RPMI7951 (cell line): ENCODE results near the gene ARSJ. TPM values are rescaled to one million over a fixed set of nuclear protein-coding genes. Genes with fewer than 3 reads are reported as not detected.
"Not testable (repeated sequence)": the region's sequence is repeated elsewhere in the genome, so short reads cannot be mapped to it uniquely, and the experiment has no call there.

Experiments
- DNase-seq: peaks from one replicate; pipeline ENCODE4 v3.0.0-alpha.2; 2012; ENCODE audit warnings: low read depth
- total RNA-seq: library from RNA; depleted of rRNA; stranded (reverse); fragments of >200 nt; shearing (Covaris generic); gene quantifications from 2 replicates; pipeline ENCODE4 v1.2.3, GENCODE V29; 2014

The ARSJ gene
- total RNA-seq, 1 experiment from 2014 or later = 7.1 TPM

DNA sequence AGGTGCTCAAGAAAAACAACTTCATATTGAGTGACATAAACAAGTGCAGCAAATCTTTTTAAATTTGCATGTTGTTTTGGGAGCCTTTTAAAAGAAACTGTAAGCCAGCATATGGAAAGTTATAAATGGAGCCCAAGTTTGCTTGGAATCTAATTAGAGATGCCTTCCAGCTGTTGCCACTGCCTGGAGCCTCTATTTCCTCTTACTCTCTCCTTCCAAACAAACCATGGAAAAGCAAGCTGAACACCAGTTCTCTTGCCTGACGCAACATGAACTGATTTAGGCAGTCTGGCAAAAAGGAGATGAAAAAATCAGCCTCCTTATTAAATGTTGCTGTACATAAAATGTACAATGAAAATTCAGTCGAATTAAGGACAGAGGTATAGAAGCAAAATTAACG lies 21.5 kb downstream of the ARSJ start:
- peak; percentile 60 for DNase-seq

- DNase-seq = no peak
These were observed 23.5 kb downstream of the ARSJ start for GRCh38 chr4:113955948-113956347.

- no peak for DNase-seq
These were observed 24.0 kb downstream of the ARSJ start for GRCh38 chr4:113955411-113955810.

DNA sequence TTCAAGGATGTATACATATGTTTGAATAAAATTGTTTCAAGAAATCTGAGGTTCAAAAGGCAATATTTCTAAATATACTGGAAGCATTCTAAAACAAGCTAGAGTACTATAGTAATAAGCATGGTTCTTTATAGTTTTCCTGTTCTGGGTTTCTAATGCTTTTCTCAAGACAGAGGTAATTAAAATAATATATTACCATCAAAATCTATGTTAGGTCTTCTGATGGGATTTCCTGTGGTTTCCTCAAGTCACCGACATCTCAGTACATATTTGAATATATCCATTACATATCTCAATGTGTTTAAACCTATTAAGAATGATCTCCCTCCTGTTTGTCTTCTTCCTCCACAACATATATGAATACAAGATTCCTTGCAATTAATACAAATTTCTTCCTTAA lies 25.6 kb downstream of the ARSJ start:
- no peak for DNase-seq

DNA sequence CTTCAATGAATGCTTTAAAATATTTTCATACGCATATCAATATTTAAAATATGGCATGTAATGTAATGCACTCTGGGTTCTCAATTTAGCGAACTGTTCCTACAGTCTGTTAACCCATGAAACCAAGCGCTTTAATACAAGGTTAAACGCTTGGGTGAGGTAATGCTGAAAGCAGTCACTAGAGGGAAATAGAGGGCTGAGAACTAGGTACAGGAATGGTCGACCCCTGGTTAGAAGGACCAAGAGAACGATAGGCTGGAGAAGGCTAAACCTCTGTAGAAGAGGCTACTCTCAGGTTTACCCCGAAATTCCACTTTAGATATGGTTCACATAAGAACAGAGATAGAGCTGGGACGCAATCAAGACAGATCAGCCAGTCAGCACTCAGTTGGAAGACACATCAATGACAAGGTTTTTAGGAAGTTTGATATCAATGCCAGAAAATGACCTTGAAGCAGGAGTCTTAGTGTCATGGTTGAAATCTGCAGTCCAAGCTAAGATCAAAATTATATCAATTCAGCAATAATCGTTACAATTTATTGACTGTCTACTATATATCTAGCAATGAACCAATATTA lies 26.9 kb downstream of the ARSJ start:
- DNase-seq = peak; percentile 65

DNA sequence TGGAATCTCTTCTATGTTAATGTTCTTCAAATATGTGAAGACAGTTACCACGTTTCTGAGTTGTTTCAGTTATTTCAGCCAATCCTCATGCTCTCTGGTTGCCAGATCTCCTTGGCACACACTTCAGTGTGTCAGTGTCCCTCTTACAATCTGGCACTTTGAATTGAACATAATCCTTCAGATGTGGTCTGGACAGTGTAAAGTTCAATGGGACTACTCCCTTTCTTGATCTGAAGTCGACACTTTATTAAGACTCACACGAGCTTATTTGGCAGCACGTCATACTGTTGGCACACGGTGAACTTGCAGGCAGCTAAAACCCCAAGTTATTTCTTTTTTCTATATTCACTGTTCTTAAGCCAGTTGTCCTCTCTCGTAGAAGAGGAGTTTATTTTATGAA lies 28.2 kb downstream of the ARSJ start:
- no peak for DNase-seq

- no peak for DNase-seq
These were observed 29.2 kb downstream of the ARSJ start for GRCh38 chr4:113950207-113950606.

GRCh38 chr4:113947484-113947883 lies 32.0 kb downstream of the ARSJ start:
- DNase-seq = no peak

GRCh38 chr4:113945906-113946305 lies 33.5 kb downstream of the ARSJ start:
- DNase-seq = peak; percentile 53

GRCh38 chr4:113943863-113944262 lies 35.6 kb downstream of the ARSJ start:
- no peak for DNase-seq

- no peak for DNase-seq
These were observed 36.4 kb downstream of the ARSJ start for GRCh38 chr4:113943085-113943484.

- no peak for DNase-seq
These were observed 37.6 kb downstream of the ARSJ start for GRCh38 chr4:113941836-113942235.

DNA sequence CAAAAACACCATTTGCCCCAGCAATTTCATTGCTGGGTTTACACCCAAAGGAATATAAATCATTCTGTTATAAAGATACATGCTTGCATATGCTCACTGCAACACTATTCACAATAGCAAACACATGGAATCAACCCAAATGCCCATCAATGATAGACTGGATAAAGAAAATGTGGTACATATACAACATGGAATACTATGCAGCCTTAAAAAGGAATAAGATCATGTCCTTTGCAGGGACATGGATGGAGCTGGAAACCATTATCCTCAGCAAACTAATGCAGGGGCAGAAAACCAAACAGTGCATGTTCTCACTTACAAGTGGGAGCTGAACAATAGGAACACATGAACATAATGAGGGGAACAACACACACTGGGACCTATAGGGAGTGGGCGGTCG lies 39.3 kb downstream of the ARSJ start:
- not testable (repeated sequence) for DNase-seq

GRCh38 chr4:113935190-113935589 lies 44.3 kb downstream of the ARSJ start:
- DNase-seq = no peak

GRCh38 chr4:113924706-113925105 lies 54.7 kb downstream of the ARSJ start:
- not testable (repeated sequence) for DNase-seq

GRCh38 chr4:113921089-113921794 lies 58.2 kb downstream of the ARSJ start:
- DNase-seq = no peak

- DNase-seq = no peak
These were observed 59.8 kb downstream of the ARSJ start for GRCh38 chr4:113919611-113920010.

- no peak for DNase-seq
These were observed 60.3 kb downstream of the ARSJ start for GRCh38 chr4:113919145-113919544.

GRCh38 chr4:113908829-113909228 lies 70.6 kb downstream of the ARSJ start:
- DNase-seq = no peak

DNA sequence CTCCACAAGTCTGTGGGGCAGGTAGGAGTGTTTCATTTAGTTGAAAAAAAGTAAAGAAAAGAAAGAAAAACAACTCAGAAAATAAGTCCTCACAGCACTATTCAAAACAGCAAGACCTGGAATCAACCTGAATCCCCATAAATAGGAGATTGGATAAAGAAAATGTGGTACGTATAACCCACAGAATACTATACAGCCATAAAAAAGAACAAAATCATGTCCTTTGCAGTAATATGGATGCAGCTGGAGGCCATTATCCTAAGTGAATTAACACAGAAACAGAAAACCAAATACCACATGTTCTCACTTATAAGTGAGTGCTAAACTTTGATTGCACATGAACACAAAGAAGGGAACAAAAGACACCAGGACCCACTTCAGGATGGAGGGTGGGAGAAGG lies 71.9 kb downstream of the ARSJ start:
- DNase-seq = no peak

- no peak for DNase-seq
These were observed 74.1 kb downstream of the ARSJ start for GRCh38 chr4:113905301-113905700.

GRCh38 chr4:113904877-113905276 lies 74.6 kb downstream of the ARSJ start:
- no peak for DNase-seq

DNA sequence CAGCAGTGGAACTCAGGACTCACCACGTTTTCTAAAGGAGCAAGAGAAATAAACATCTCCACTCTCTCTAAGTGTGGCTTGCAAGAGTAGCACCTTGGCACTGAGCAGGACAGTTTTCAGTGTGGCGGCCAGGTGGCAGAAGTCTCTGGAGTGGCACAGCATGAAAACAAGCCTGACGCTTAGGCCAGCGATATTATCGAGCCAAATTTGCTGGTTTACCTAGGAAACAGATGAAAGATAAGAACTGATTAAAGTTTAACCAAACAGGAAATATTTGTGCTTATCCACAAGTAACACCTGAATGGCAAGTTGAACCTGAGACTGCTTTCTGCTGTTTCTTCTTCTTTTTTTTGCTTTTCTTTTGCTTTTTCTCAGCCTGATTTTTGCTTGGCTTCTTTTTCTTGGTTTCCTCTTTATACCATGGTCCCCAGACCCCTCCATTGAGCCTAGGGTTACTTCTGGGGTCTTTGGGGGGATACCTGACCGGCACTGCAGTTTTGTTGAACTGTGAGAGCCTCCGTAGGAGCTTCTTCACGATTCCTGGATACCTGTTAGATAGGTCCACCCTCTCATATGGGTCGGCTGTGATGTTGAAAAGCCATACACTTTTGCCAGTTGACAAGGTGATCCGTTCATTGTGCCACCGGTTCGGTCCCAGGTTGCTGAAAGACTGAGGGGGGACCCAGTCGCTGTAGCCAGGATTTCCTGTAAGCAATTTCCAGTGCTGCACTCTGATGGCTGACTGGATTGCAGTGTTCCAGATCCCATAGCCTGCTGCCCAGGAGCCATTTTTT lies 77.3 kb downstream of the ARSJ start:
- DNase-seq = no peak
